HG03196 (cell line): ENCODE measurements around the gene PANX2.

Source experiments
- ATAC-seq: cut with Tn5 transposase; IDR thresholded peaks from one replicate; pipeline ENCODE4 v1.9.1; 2021; ENCODE audit not compliant: unreplicated experiment

PANX2 gene

GRCh38 chr22:50182176-50183081 is 11.9 kb downstream of the PANX2 start:
- ATAC-seq = no peak

- ATAC-seq = no peak
Observed at GRCh38 chr22:50183141-50183971, 12.8 kb downstream of the PANX2 start.

DNA sequence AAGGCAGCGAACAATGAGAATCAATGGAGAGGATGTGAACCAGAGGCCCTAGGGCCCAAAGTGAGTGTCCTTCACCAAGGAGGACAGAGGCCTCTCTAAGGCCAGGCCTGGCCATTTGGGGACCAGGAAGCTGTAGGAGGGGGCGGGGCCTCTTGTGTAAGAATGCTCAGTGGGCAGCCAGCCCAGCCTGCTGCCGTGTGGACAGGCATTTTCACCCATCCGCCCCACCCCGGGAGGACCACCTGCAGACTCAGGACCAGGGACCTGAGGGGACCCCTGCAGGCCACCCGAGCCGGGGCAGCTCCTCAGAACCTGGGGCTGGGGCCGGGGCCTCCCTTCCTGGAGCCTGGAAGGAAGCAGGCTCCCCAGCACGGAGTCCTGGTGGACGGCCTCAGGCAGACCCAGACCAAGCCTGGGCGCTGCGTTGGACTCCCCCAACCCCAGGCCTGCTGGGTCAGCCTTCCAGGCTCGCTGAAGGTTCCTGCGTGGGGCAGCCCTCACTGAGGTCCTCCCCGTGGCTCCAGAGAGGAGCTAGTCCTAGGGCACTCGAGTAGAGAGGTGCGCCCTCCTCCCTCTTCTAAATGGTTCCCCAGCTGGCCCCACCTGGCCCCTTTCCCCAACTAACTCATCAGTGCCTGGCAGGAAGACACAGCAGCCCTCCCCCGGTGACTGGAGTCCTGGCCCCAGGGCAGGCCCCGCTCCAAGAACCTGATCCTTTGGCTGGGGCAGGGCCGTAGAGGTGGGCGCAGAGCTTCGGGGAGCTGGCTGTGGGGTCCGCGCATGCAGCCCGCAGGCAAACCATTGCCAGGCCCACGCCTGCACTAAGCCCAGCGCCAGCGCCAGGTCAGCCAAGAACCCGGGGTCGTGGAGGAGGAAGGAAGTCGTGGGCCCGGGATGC is 13.7 kb downstream of the PANX2 start:
- ATAC-seq = no peak

DNA sequence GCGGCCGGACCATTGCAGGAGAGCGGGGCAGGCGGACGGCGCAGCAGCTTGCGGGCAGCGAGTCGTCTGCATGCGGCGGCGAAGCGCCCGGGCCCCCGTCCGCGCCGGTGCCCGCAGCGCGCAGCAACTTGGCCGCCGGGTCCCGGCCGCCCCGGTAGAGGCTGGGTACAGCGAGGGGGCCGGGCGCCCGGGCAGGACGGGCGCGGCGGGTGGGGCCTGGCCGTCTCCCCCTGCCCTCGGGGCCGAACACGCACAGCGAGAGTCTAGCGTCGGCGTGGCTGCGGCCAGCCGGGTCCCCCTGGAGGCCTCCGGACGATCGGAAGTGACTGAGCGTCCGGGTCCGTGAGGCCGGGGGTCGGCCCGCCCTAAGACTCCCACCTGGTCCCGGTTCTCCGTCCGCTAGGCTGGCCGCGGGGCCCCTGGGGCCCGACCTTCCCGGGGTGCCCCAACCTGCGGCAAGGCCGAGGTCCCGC is 14.4 kb downstream of the PANX2 start:
- no peak for ATAC-seq

GRCh38 chr22:50185375-50186087 is 15.0 kb downstream of the PANX2 start, which contains the start of gene TRABD:
TSS of gene TRABD (plus strand) at chr22:50185913. CDS start at chr22:50193061, 7,148 bp downstream.
- ATAC-seq = no peak

GRCh38 chr22:50186181-50186714 is 15.7 kb downstream of the PANX2 start:
- no peak for ATAC-seq

DNA sequence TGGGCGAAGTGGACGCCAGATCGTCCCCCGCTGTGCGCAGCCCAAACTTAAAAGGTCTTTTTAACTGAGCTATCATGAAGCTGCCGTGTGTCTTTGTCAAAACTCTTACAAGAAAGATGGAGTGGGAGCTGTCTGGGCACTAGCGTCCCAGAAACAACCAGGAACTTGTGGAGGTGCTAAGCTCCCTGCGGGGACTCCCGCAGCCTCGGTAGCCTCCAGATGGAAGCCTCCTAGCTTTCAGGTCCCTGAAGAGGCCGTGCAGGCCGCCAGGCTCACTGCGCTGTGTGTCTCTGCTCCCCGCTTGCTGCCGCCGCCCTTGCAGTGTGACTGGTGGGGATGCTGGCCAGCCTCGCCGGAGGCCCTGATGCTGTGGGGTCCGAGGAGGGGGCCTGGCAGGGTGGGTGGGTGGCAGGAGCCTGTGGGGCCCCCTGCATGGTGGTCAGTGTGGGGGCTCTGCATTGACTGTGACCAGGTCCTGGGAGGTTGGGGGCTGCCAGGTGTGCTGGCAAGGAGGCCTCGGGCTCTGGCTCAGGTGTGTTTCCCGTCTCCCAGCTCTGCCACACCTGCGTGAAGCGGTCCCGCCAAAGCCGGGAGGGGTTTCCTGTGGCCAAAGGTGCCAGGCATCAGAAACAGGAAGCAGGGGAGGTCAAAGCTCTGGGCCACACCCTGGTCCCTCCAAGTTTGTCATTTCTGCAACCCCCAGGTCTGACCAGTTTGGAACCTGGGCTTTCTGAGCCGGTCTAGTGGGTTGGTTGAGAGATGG is 16.4 kb downstream of the PANX2 start:
- no peak for ATAC-seq

DNA sequence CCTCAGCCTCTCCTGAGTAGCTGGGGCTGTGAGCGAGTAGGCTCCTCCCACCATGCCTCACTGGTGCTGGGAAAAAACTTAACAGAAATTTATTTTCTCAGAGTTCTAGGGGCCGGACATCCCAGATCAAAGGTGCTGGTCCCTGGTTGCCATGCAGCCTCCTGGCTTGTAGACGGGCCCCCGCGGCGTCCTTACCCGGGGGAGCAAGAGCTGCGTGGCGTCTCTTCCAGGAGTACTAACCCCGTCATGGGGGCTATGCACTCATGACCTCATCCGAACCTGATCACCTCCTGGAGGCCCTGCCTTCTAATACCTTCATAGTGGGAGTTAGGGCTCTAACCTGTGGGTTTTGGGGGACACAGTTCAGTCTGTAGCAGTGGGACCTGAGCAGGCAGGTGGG is 17.8 kb downstream of the PANX2 start:
- ATAC-seq = no peak

DNA sequence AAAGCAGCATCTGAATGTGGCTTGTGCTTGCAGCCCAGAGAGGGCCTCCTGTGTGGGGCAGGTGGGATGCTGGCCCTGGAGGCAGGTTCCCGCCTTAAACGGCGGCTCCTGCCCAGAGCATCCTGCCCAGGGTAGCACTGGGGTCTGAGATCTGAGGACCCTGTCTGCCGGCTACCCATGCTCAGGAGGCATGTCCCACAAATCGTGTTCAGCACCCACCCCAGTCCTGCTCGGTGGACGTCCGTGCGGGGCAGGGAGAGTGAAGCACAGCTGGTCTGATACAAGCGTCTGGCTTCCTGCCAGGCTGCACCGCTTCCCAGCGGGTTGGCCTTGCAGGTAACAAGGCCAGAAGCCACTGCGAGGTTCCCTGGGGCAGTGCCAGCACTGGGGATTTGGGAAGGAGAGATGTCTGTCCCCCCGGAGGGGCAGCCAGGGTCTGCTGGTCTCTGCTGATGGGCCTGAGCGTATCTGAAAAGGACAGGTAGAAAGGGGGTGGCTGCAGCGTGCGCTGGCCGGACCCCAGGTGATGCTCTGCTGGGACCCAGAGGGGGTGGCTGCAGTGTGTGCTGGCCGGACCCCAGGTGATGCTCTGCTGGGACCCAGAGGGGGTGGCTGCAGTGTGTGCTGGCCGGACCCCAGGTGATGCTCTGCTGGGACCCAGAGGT is 18.8 kb downstream of the PANX2 start:
- no peak for ATAC-seq

DNA sequence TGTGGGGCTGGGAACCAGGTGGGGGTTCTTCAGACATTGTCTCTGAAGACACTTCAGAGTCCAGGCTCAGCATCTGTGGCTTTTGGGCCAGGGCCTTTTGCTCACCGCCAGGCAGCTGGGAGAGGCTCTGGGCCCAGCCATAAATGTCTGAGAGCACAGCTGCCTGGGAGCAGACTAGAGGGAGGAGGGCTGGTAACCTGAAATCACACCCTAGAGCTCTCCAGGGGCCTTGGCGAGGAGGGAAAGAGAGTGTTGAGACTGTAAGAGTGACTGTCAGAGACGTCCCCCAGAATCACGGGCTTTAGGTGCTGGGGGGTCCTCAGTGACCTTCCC is 19.3 kb downstream of the PANX2 start:
- no peak for ATAC-seq

- ATAC-seq = peak; percentile 39
Observed at GRCh38 chr22:50190182-50190940, 19.8 kb downstream of the PANX2 start.

GRCh38 chr22:50190941-50191741 is 20.6 kb downstream of the PANX2 start:
- ATAC-seq = no peak

- ATAC-seq = no peak
Observed at GRCh38 chr22:50192436-50193204, 22.1 kb downstream of the PANX2 start.

DNA sequence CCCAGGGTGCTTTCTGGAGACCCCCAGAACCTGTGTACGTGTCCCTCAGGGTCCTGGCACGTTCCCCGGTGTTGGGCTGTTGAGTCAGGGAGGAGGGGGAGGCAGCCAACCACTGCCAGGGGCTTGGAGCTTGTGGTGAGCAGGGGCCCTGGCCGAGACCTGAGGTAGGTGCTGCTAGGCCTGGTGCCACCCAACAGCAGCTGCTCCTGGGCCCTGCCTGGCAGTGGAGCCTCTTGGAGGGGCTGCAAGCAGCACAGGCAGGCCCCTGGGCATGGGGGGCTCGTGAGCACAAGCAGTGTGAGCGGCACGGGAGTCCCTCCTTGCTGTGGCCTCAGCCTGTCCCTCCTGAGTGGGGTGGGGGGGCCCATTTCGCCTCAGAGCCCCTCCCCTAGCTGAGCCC is 23.1 kb downstream of the PANX2 start:
- ATAC-seq = no peak

- no peak for ATAC-seq
Observed at GRCh38 chr22:50194037-50194805, 23.7 kb downstream of the PANX2 start.

DNA sequence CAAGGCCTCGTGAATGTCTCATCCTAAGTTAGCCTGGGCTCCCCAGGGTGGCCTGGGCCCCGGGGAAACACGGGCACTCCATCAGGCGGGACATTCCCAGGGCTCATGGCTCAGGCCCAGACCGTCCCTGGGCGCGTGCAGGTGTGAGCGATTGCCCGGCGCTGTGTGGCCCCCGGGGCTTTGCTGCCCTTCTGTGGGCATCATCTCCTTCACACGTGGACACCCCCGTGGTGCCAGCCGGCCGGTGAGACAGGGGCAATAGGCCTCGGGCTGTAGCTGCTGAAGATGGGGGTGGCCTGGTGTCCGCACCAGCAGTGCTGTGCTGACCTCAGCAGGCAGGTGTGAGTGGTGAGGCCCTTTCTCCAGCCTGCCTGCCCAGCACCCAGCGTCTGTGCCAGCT is 25.7 kb downstream of the PANX2 start:
- ATAC-seq = no peak
